ENCODE measurements around the gene CD36.

GRCh38 chr7:80671744-80672143 is 33.3 kb downstream of the CD36 start:
- no peak for TF ChIP-seq CTCF (IDR thresholded peaks at IDR 0.05 in 4 of 5, conservative IDR thresholded peaks at IDR 0.05 in 1 of 5)
- no peak for TF ChIP-seq POLR2A (IDR thresholded peaks at IDR 0.05)

Measured in gastrocnemius medialis (tissue), 4 donors.